Vagina (tissue), 2 donors: ENCODE results near the gene NUCKS1. TPM values are rescaled to one million over a fixed set of nuclear protein-coding genes. Genes with fewer than 3 reads are reported as not detected.

Source experiments
- DNase-seq, 2 donors: peaks; one replicate each; pipeline ENCODE4 v3.0.0-alpha.2; 2017; ENCODE audit errors: extremely low spot score in 2 of 2
- H3K27ac ChIP-seq: fragments of 200-600 bp; sonication (generic); one replicate; pipeline ENCODE4 v1.5.1; 2019
- H3K27me3 ChIP-seq: fragments of 200-600 bp; sonication (generic); one replicate; pipeline ENCODE4 v1.5.1; 2019
- H3K36me3 ChIP-seq, 2 donors: fragments of 200-600 bp; sonication (generic); one replicate each; pipeline ENCODE4 v1.5.1; 2017 to 2019
- H3K4me1 ChIP-seq: fragments of 200-600 bp; sonication (generic); one replicate; pipeline ENCODE4 v1.5.1; 2019
- H3K4me3 ChIP-seq, 2 donors: fragments of 200-600 bp; sonication (generic); 1 replicate in 1 of 2; 2 replicates in 1 of 2; pipeline ENCODE4 v1.5.1; 2016 to 2019
- H3K9me3 ChIP-seq: fragments of 200-600 bp; sonication (generic); one replicate; pipeline ENCODE4 v1.5.1; 2019
- CTCF ChIP-seq, 3 experiments: fragments of 450-650 bp in 2 of 3; fragments of 200-600 bp in 1 of 3; sonication (generic) in 1 of 3; IDR thresholded peaks; one replicate each; pipeline ENCODE4 v1.5.1; 2017 to 2019; ENCODE audit warnings: antibody characterized with exemption in 3 of 3, mild to moderate bottlenecking in 2 of 3, moderate library complexity in 2 of 3
- POLR2A ChIP-seq, 2 donors: fragments of 450-650 bp; IDR thresholded peaks; one replicate each; pipeline ENCODE4 v1.6.1; 2017; ENCODE audit warnings: antibody characterized with exemption in 2 of 2, mild to moderate bottlenecking in 2 of 2, moderate library complexity in 2 of 2
- POLR2AphosphoS5 ChIP-seq, 2 donors: sonication (generic); formaldehyde crosslinking; IDR thresholded peaks; one replicate each; pipeline ENCODE4 v1.9.0; 2017; ENCODE audit warnings: antibody characterized with exemption in 2 of 2, mild to moderate bottlenecking in 2 of 2, low read depth in 1 of 2; ENCODE audit not compliant: insufficient read depth in 1 of 2
- intact Hi-C: fragments of 100-400 bp; cut with DNase I; formaldehyde crosslinking; loops from one replicate; pipeline ENCODE4 v1.15.1; 2023
- total RNA-seq: library from RNA; depleted of rRNA; stranded (reverse); fragments of >200 nt; gene quantifications from one replicate; pipeline ENCODE4 v1.2.3, GENCODE V29; 2016

NUCKS1 gene
- total RNA-seq, 1 donor from 2014 or later, result 57.2 TPM

- no peak overlapping the region for H3K4me3 ChIP-seq
- peaks cover 19% of the 10 kb centered on the region for H3K4me1 ChIP-seq
- TF ChIP-seq POLR2A (IDR thresholded peaks at IDR 0.05), result no peak
- no peak for TF ChIP-seq POLR2AphosphoS5 (IDR thresholded peaks at IDR 0.05; ENCODE audit: insufficient read depth in 1 of 2, low read depth in 1 of 2)
- no peak for TF ChIP-seq CTCF (IDR thresholded peaks at IDR 0.05)
- intact Hi-C loops, result no loop called here
- no peaks in the 10 kb centered on the region for H3K36me3 ChIP-seq
- H3K27me3 ChIP-seq, result no peaks in the 10 kb centered on the region
- DNase-seq, result no peak
- no peaks in the 10 kb centered on the region for H3K9me3 ChIP-seq
- no peak overlapping the region for H3K27ac ChIP-seq
These were observed 22.6 kb upstream of the NUCKS1 start for GRCh38 chr1:205772607-205773032.

- H3K4me3 ChIP-seq, result no peak overlapping the region
- H3K27ac ChIP-seq, result no peak overlapping the region
- no peaks in the 10 kb centered on the region for H3K9me3 ChIP-seq
These were observed 20.6 kb upstream of the NUCKS1 start for GRCh38 chr1:205770618-205771017.

GRCh38 chr1:205769641-205770365 lies 19.8 kb upstream of the NUCKS1 start:
- DNase-seq, result no peak
- intact Hi-C loops, result no loop called here
- peak overlapping the region; percentile 17 for H3K27ac ChIP-seq

More at GRCh38 chr1:205770618-205771017, 20.6 kb upstream of the NUCKS1 start:
- Histone ChIP-seq H3K27me3 (no peaks in the 10 kb centered on the region), H3K36me3 (no peaks in the 10 kb centered on the region), H3K4me1 (peaks cover 14% of the 10 kb centered on the region)
- intact Hi-C loops, result no loop called here
- TF ChIP-seq POLR2A (IDR thresholded peaks at IDR 0.05), result no peak
- no peak for TF ChIP-seq CTCF (IDR thresholded peaks at IDR 0.05)
- TF ChIP-seq POLR2AphosphoS5 (IDR thresholded peaks at IDR 0.05; ENCODE audit: insufficient read depth in 1 of 2, low read depth in 1 of 2), result no peak
- no peak for DNase-seq

GRCh38 chr1:205767248-205767647 lies 17.3 kb upstream of the NUCKS1 start:
- TF ChIP-seq CTCF (IDR thresholded peaks at IDR 0.05) (no peak), POLR2AphosphoS5 (IDR thresholded peaks at IDR 0.05; ENCODE audit: insufficient read depth in 1 of 2, low read depth in 1 of 2) (no peak), POLR2A (IDR thresholded peaks at IDR 0.05) (no peak)
- Histone ChIP-seq H3K27ac (no peak overlapping the region), H3K4me3 (no peak overlapping the region), H3K27me3 (no peaks in the 10 kb centered on the region), H3K9me3 (no peaks in the 10 kb centered on the region), H3K4me1 (no peaks in the 10 kb centered on the region), H3K36me3 (no peaks in the 10 kb centered on the region)
- intact Hi-C loops, result no loop called here
- DNase-seq, result no peak

More at GRCh38 chr1:205769641-205770365, 19.8 kb upstream of the NUCKS1 start:
- no peaks in the 10 kb centered on the region for H3K27me3 ChIP-seq
- no peaks in the 10 kb centered on the region for H3K9me3 ChIP-seq
- no peaks in the 10 kb centered on the region for H3K36me3 ChIP-seq
- H3K4me1 ChIP-seq, result peaks cover 10% of the 10 kb centered on the region
- no peak for TF ChIP-seq POLR2AphosphoS5 (IDR thresholded peaks at IDR 0.05; ENCODE audit: insufficient read depth in 1 of 2, low read depth in 1 of 2)
- no peak for TF ChIP-seq POLR2A (IDR thresholded peaks at IDR 0.05)
- H3K4me3 ChIP-seq, result no peak overlapping the region

- no peak for DNase-seq
- H3K4me3 ChIP-seq, result no peak overlapping the region
- TF ChIP-seq POLR2AphosphoS5 (IDR thresholded peaks at IDR 0.05; ENCODE audit: insufficient read depth in 1 of 2, low read depth in 1 of 2) (no peak), POLR2A (IDR thresholded peaks at IDR 0.05) (no peak), CTCF (IDR thresholded peaks at IDR 0.05) (no peak)
- no peaks in the 10 kb centered on the region for H3K36me3 ChIP-seq
- intact Hi-C loops, result no loop called here
- H3K27ac ChIP-seq, result no peak overlapping the region
- H3K4me1 ChIP-seq, result no peaks in the 10 kb centered on the region
- no peaks in the 10 kb centered on the region for H3K9me3 ChIP-seq
- no peaks in the 10 kb centered on the region for H3K27me3 ChIP-seq
These were observed 16.6 kb upstream of the NUCKS1 start for GRCh38 chr1:205766570-205766969.
